MG63 (cell line): Measurements from ENCODE around the gene GASK1B. TPM values are rescaled to one million over a fixed set of nuclear protein-coding genes. Genes with fewer than 3 reads are reported as not detected.

Experiments used
- DNase-seq: peaks from one replicate; pipeline ENCODE4 v3.0.0-alpha.2; 2020
- H3K27me3 ChIP-seq: fragments of 250-450 bp; sonication (Bioruptor Pico); 2 replicates; pipeline ENCODE4 v1.5.1; 2020; ENCODE audit warnings: mild to moderate bottlenecking, moderate library complexity
- H3K36me3 ChIP-seq: fragments of 250-450 bp; sonication (Bioruptor Pico); 2 replicates; pipeline ENCODE4 v1.5.1; 2020; ENCODE audit warnings: mild to moderate bottlenecking, moderate library complexity
- H3K4me3 ChIP-seq: fragments of 250-450 bp; sonication (Bioruptor Pico); 2 replicates; pipeline ENCODE4 v1.5.1; 2020; ENCODE audit warnings: mild to moderate bottlenecking, moderate library complexity
- H3K9me3 ChIP-seq: fragments of 250-450 bp; sonication (Bioruptor Pico); 2 replicates; pipeline ENCODE4 v1.5.1; 2020; ENCODE audit warnings: mild to moderate bottlenecking, moderate library complexity
- total RNA-seq: library from RNA; depleted of rRNA; stranded (reverse); fragments of >200 nt; shearing (Covaris generic); gene quantifications from 2 replicates; pipeline ENCODE4 v1.2.3, GENCODE V29; 2014; ENCODE audit warnings: low replicate concordance; rRNA removed

Gene GASK1B
- 2.0 and 4.1 TPM in 2 replicates for total RNA-seq

- H3K27me3 ChIP-seq: no peaks in the 10 kb centered on the region
- H3K9me3 ChIP-seq: no peaks in the 10 kb centered on the region
- peak within 1 kb of the TSS; percentile 32 for H3K4me3 ChIP-seq
- no peaks in the 10 kb centered on the region for H3K36me3 ChIP-seq
- peak; percentile 54 for DNase-seq
Observed at GRCh38 chr4:158172261-158173258, at the start of gene GASK1B. TSS of gene GASK1B (minus strand) at chr4:158173025. CDS start at chr4:158171375, 1,650 bp downstream.

- Histone ChIP-seq H3K36me3 (no peaks in the 10 kb centered on the region), H3K9me3 (no peaks in the 10 kb centered on the region), H3K4me3 (no peak overlapping the region), H3K27me3 (no peaks in the 10 kb centered on the region)
- DNase-seq: no peak
Observed at GRCh38 chr4:158219623-158220022, 46.8 kb upstream of the GASK1B start.

- Histone ChIP-seq H3K27me3 (no peaks in the 10 kb centered on the region), H3K4me3 (no peak overlapping the region), H3K9me3 (no peaks in the 10 kb centered on the region), H3K36me3 (no peaks in the 10 kb centered on the region)
- no peak for DNase-seq
Observed at GRCh38 chr4:158217763-158218162, 44.9 kb upstream of the GASK1B start.

- no peak for DNase-seq
- H3K27me3 ChIP-seq: no peaks in the 10 kb centered on the region
- no peaks in the 10 kb centered on the region for H3K36me3 ChIP-seq
- no peaks in the 10 kb centered on the region for H3K9me3 ChIP-seq
- no peak overlapping the region for H3K4me3 ChIP-seq
Observed at GRCh38 chr4:158214856-158215255, 42.0 kb upstream of the GASK1B start.

- H3K36me3 ChIP-seq: no peaks in the 10 kb centered on the region
- H3K9me3 ChIP-seq: no peaks in the 10 kb centered on the region
- H3K4me3 ChIP-seq: no peak overlapping the region
- no peaks in the 10 kb centered on the region for H3K27me3 ChIP-seq
- DNase-seq: no peak
Observed at GRCh38 chr4:158213466-158213865, 40.6 kb upstream of the GASK1B start.

- Histone ChIP-seq H3K9me3 (no peaks in the 10 kb centered on the region), H3K4me3 (peak overlapping the region; percentile 57), H3K27me3 (no peaks in the 10 kb centered on the region), H3K36me3 (no peaks in the 10 kb centered on the region)
- DNase-seq: no peak
Observed at GRCh38 chr4:158211222-158211621, 38.4 kb upstream of the GASK1B start.

- H3K9me3 ChIP-seq: no peaks in the 10 kb centered on the region
- no peaks in the 10 kb centered on the region for H3K36me3 ChIP-seq
- peak within 1 kb of the TSS; percentile 57 for H3K4me3 ChIP-seq
- peak; percentile 100 for DNase-seq
- no peaks in the 10 kb centered on the region for H3K27me3 ChIP-seq
Observed at GRCh38 chr4:158209825-158210807, 37.3 kb upstream of the GASK1B start, which contains the start of gene TMEM144. TSS of gene TMEM144 (plus strand) at chr4:158210486. CDS start at chr4:158212668, 2,182 bp downstream.

- DNase-seq: no peak
- Histone ChIP-seq H3K36me3 (no peaks in the 10 kb centered on the region), H3K4me3 (no peak overlapping the region)
Observed at GRCh38 chr4:158208963-158209640, 36.3 kb upstream of the GASK1B start.

GRCh38 chr4:158203929-158204328 is 31.1 kb upstream of the GASK1B start:
- Histone ChIP-seq H3K27me3 (no peaks in the 10 kb centered on the region), H3K36me3 (no peaks in the 10 kb centered on the region), H3K4me3 (no peak overlapping the region), H3K9me3 (no peaks in the 10 kb centered on the region)
- no peak for DNase-seq

More at GRCh38 chr4:158208963-158209640, 36.3 kb upstream of the GASK1B start:
- Histone ChIP-seq H3K9me3 (no peaks in the 10 kb centered on the region), H3K27me3 (no peaks in the 10 kb centered on the region)

- no peak overlapping the region for H3K4me3 ChIP-seq
- no peak for DNase-seq
- no peaks in the 10 kb centered on the region; the same call in 1 of the 2 replicates for H3K27me3 ChIP-seq
- no peaks in the 10 kb centered on the region for H3K36me3 ChIP-seq
- H3K9me3 ChIP-seq: no peaks in the 10 kb centered on the region
Observed at GRCh38 chr4:158203436-158203835, 30.6 kb upstream of the GASK1B start.

- H3K27me3 ChIP-seq: peaks cover 8% of the 10 kb centered on the region
- H3K4me3 ChIP-seq: no peak overlapping the region
- no peaks in the 10 kb centered on the region for H3K36me3 ChIP-seq
- H3K9me3 ChIP-seq: no peaks in the 10 kb centered on the region
- no peak for DNase-seq
Observed at GRCh38 chr4:158202481-158202880, 29.7 kb upstream of the GASK1B start.

GRCh38 chr4:158201876-158202275 is 29.1 kb upstream of the GASK1B start:
- Histone ChIP-seq H3K9me3 (no peaks in the 10 kb centered on the region), H3K4me3 (no peak overlapping the region), H3K36me3 (no peaks in the 10 kb centered on the region), H3K27me3 (peaks cover 14% of the 10 kb centered on the region)
- no peak for DNase-seq

- H3K9me3 ChIP-seq: no peaks in the 10 kb centered on the region
- DNase-seq: no peak
- H3K27me3 ChIP-seq: peaks cover 17% of the 10 kb centered on the region
- no peak overlapping the region for H3K4me3 ChIP-seq
- no peaks in the 10 kb centered on the region for H3K36me3 ChIP-seq
Observed at GRCh38 chr4:158201322-158201721, 28.5 kb upstream of the GASK1B start.

GRCh38 chr4:158200214-158200613 is 27.4 kb upstream of the GASK1B start:
- H3K27me3 ChIP-seq: peaks cover 21% of the 10 kb centered on the region
- H3K9me3 ChIP-seq: no peaks in the 10 kb centered on the region
- DNase-seq: no peak
- no peaks in the 10 kb centered on the region for H3K36me3 ChIP-seq
- H3K4me3 ChIP-seq: no peak overlapping the region

- H3K27me3 ChIP-seq: peaks cover 29% of the 10 kb centered on the region
- H3K4me3 ChIP-seq: no peak overlapping the region
- DNase-seq: no peak
- no peaks in the 10 kb centered on the region for H3K36me3 ChIP-seq
- H3K9me3 ChIP-seq: no peaks in the 10 kb centered on the region
Observed at GRCh38 chr4:158197194-158197776, 24.5 kb upstream of the GASK1B start.

- H3K9me3 ChIP-seq: no peaks in the 10 kb centered on the region
- no peaks in the 10 kb centered on the region for H3K36me3 ChIP-seq
- no peak overlapping the region for H3K4me3 ChIP-seq
- no peak for DNase-seq
- H3K27me3 ChIP-seq: peaks cover 29% of the 10 kb centered on the region
Observed at GRCh38 chr4:158195297-158195696, 22.5 kb upstream of the GASK1B start.
